HepG2 (cell line): ENCODE data around the gene SEC24B. TPM values are rescaled to one million over a fixed set of nuclear protein-coding genes. Genes with fewer than 3 reads are reported as not detected.

Source experiments
- ATAC-seq: fragments of 200-7000 bp; cut with Tn5 transposase; 3 replicates; pipeline ENCODE4 v1.9.1; 2020; ENCODE audit warnings: mild to moderate bottlenecking, moderate library complexity
- BruUV-seq: library from RNA; stranded (reverse); fragments of 400-500 nt; replicated peaks from 2 replicates; lab custom pipeline; 2021; lab: Mats Ljungman, UMichigan
- CTCF ChIA-PET: fragments of 300-600 bp; formaldehyde crosslinking; extraction: SDS; loops from one replicate; lab custom pipeline; 2021; ENCODE audit warnings: low total read pairs, inconsistent platforms, low intra/inter-chr PET ratio; lab: Yijun Ruan, JAX
- POLR2A ChIA-PET: fragments of 350-600 bp; sonication (Branson Sonifier 250); formaldehyde crosslinking; loops from one replicate; lab custom pipeline; 2020; ENCODE audit warnings: antibody characterized with exemption, inconsistent platforms; lab: Yijun Ruan, JAX
- DNase-seq: peaks from one replicate; pipeline ENCODE4 v3.0.0-alpha.2; 2015; ENCODE audit warnings: low spot score
- FAIRE-seq: peaks from 3 replicates; lab custom pipeline; 2011; peaks lifted over from hg19 to GRCh38; lab: Jason Lieb, UNC
- H2AFZ ChIP-seq: one replicate; pipeline ENCODE4 v1.6.1; 2011; ENCODE audit warnings: low read length, inconsistent platforms
- H3K27ac ChIP-seq: fragments of 300-600 bp; 3 replicates; pipeline ENCODE4 v1.8.0; 2011; ENCODE audit warnings: mixed run types, mild to moderate bottlenecking, mixed read lengths, low read length, inconsistent platforms; ENCODE audit not compliant: insufficient read depth; ENCODE audit errors: extremely low read length
- H3K27me3 ChIP-seq, 2 experiments: fragments of 200-600 bp in 1 of 2; 2 replicates in 1 of 2; 3 replicates in 1 of 2; pipeline versions ENCODE4 v1.6.0 to v1.8.0; 2011; ENCODE audit warnings: low read length in 2 of 2, mild to moderate bottlenecking in 2 of 2, moderate library complexity in 2 of 2, inconsistent platforms in 1 of 2; ENCODE audit not compliant: insufficient read depth in 2 of 2, control insufficient read depth in 1 of 2
- H3K36me3 ChIP-seq, 2 experiments: fragments of 200-600 bp in 1 of 2; replicated peaks in 1 of 2; 2 replicates in 1 of 2; 3 replicates in 1 of 2; pipeline versions ENCODE4 v1.5.1 to v1.8.0; 2011; ENCODE audit warnings: low read length in 2 of 2, inconsistent platforms in 1 of 2; ENCODE audit not compliant: insufficient read depth in 2 of 2, control insufficient read depth in 1 of 2
- H3K4me1 ChIP-seq: 2 replicates; pipeline ENCODE4 v1.5.1; 2012; ENCODE audit warnings: low read length, inconsistent platforms; ENCODE audit not compliant: insufficient read depth
- H3K4me2 ChIP-seq: 2 replicates; pipeline ENCODE4 v1.6.0; 2011; ENCODE audit warnings: low read depth, low read length, inconsistent platforms
- H3K4me3 ChIP-seq, 3 experiments: fragments of 200-600 bp in 1 of 3; sonication (generic), shearing (Covaris generic) in 1 of 3; replicated peaks in 1 of 3; 2 replicates each; pipeline ENCODE4 v1.5.1; 2011 to 2016; ENCODE audit warnings: low read length in 3 of 3, inconsistent platforms in 2 of 3, low read depth in 2 of 3, mild to moderate bottlenecking in 2 of 3, control low read depth in 1 of 3, mixed read lengths in 1 of 3; ENCODE audit not compliant: insufficient read depth in 1 of 3
- H3K79me2 ChIP-seq: one replicate; pipeline ENCODE4 v1.6.1; 2011; ENCODE audit warnings: low read length, inconsistent platforms; ENCODE audit not compliant: insufficient read depth
- H3K9ac ChIP-seq: 2 replicates; pipeline ENCODE4 v1.6.0; 2011; ENCODE audit warnings: mild to moderate bottlenecking, low read depth, low read length, inconsistent platforms; ENCODE audit not compliant: insufficient read depth
- H3K9me3 ChIP-seq: 2 replicates; pipeline ENCODE4 v1.5.1; 2012; ENCODE audit warnings: mild to moderate bottlenecking, low read length
- H4K20me1 ChIP-seq: 2 replicates; pipeline ENCODE4 v1.6.0; 2011; ENCODE audit warnings: inconsistent platforms, mild to moderate bottlenecking, low read length, moderate library complexity; ENCODE audit not compliant: insufficient read depth
- CENPBD1 ChIP-seq: sonication (generic); formaldehyde crosslinking; IDR thresholded peaks from 2 replicates; pipeline ENCODE4 v1.8.0; 2022; ENCODE audit warnings: missing genetic modification reagents, low read depth, mild to moderate bottlenecking, borderline replicate concordance
- FOXA1 ChIP-seq, 2 experiments: fragments of 450-650 bp in 1 of 2; sonication (generic) in 1 of 2; formaldehyde crosslinking in 1 of 2; IDR thresholded peaks; 2 replicates each; pipeline versions ENCODE4 v1.4.0 to v1.6.1; 2016 to 2020; ENCODE audit warnings: missing genetic modification reagents in 1 of 2
- MTA3 ChIP-seq: sonication (generic); formaldehyde crosslinking; IDR thresholded peaks from 2 replicates; pipeline ENCODE4 v1.4.0; 2020; ENCODE audit warnings: missing genetic modification reagents
- NONO ChIP-seq, 2 experiments: fragments of 450-650 bp in 1 of 2; sonication (generic) in 1 of 2; formaldehyde crosslinking in 1 of 2; IDR thresholded peaks in 1 of 2; conservative IDR thresholded peaks in 1 of 2; 2 replicates each; pipeline versions ENCODE4 v1.6.1 to v1.8.0; 2017 to 2022; ENCODE audit warnings: mild to moderate bottlenecking in 1 of 2, missing genetic modification reagents in 1 of 2, moderate library complexity in 1 of 2
- SKI ChIP-seq: fragments of 450-650 bp; IDR thresholded peaks from one replicate; pipeline ENCODE4 v1.6.1; 2018; ENCODE audit warnings: mild to moderate bottlenecking; ENCODE audit not compliant: partially characterized antibody
- WIZ ChIP-seq: sonication (generic); formaldehyde crosslinking; IDR thresholded peaks from 2 replicates; pipeline ENCODE4 v1.5.1; 2020; ENCODE audit warnings: mild to moderate bottlenecking, missing genetic modification reagents
- ZBTB20 ChIP-seq: sonication (generic); formaldehyde crosslinking; IDR thresholded peaks from 2 replicates; pipeline ENCODE4 v1.8.1; 2023; ENCODE audit warnings: missing genetic modification reagents, low read depth, mild to moderate bottlenecking, borderline replicate concordance
- ZNF430 ChIP-seq: sonication (generic); formaldehyde crosslinking; IDR thresholded peaks from 2 replicates; pipeline ENCODE4 v1.9.0; 2021; ENCODE audit warnings: mild to moderate bottlenecking, missing genetic modification reagents
- ZNF546 ChIP-seq: sonication (generic); formaldehyde crosslinking; conservative IDR thresholded peaks from 2 replicates; pipeline ENCODE4 v1.8.1; 2023; ENCODE audit warnings: mild to moderate bottlenecking, missing genetic modification reagents
- WGBS: methylation state at CpG from one replicate; pipeline ENCODE4 v1.1.6; 2017; ENCODE audit warnings: low lambda C conversion rate; 5-methylcytosine and 5-hydroxymethylcytosine counted together
- in situ Hi-C: cut with HindIII; loops from 2 replicates; pipeline ENCODE4 v1.10.0; 2017; ENCODE audit warnings: low pct_unique_long_range_greater_than_20kb; ENCODE audit not compliant: extremely low pct_ligation_motif_present
- intact Hi-C: fragments of 100-400 bp; cut with micrococcal nuclease; formaldehyde crosslinking; loops from one replicate; pipeline ENCODE4 v1.10.0; 2022; ENCODE audit not compliant: unreplicated experiment
- polyA plus RNA-seq, 8 experiments: library from polyadenylated mRNA; depleted of rRNA in 3 of 8; stranded (reverse) in 7 of 8; unstranded in 1 of 8; fragments of >200 nt; fragmentation: Illumina TruSeq in 4 of 8; extraction: Trizol in 4 of 8; gene quantifications; 2 replicates each; pipeline versions ENCODE4 v1.2.1 to v1.2.3, GENCODE V29; 2011 to 2016; ENCODE audit warnings: low read depth in 4 of 8, missing spikeins in 1 of 8, mixed read lengths in 1 of 8; ENCODE audit not compliant: insufficient read depth in 1 of 8
- total RNA-seq, 5 experiments: library from RNA; depleted of rRNA; stranded (reverse); fragments of >200 nt; fragmentation: Illumina TruSeq; extraction: Trizol; gene quantifications; 2 replicates each; pipeline ENCODE4 v1.2.3, GENCODE V29; 2016; ENCODE audit warnings: low read depth in 1 of 5
- TF ChIP-seq, protein P1 (sequence below): sonication (generic); formaldehyde crosslinking; IDR thresholded peaks from 2 replicates; pipeline ENCODE4 v1.4.0; 2020; ENCODE audit warnings: missing genetic modification reagents, mild to moderate bottlenecking, borderline replicate concordance

The SEC24B gene
- total and polyA plus RNA-seq, 2 of the 13 experiments (the other 11 are each of a cell fraction or from before 2014, with no cell fraction given): 14.6 to 39.0 TPM

- H3K9me3 ChIP-seq: no peaks in the 10 kb centered on the region
- no peak overlapping the region for H3K27ac ChIP-seq
- H3K4me1 ChIP-seq: no peaks in the 10 kb centered on the region
- H3K79me2 ChIP-seq: no peaks in the 10 kb centered on the region
- TF ChIP-seq ZNF430 (no peak), NONO (IDR thresholded peaks at IDR 0.05) (no peak), NONO (CRISPR knock-in tag; conservative IDR thresholded peaks at IDR 0.05) (no peak), ZBTB20 (CRISPR knock-in tag) (no peak)
- no peaks in the 10 kb centered on the region for H4K20me1 ChIP-seq
- H3K27me3 ChIP-seq: no peaks in the 10 kb centered on the region
- H3K4me2 ChIP-seq: no peak overlapping the region
- H3K9ac ChIP-seq: no peak overlapping the region
- DNase-seq: no peak
- FAIRE-seq: no peak
- intact Hi-C loops (no loop called here), in situ Hi-C loops (loop anchor here (10.0 to 25.0 kb wide), 2 partner anchors 723 to 1104 kb away; no protein-coding TSS in a partner anchor)
- no peaks in the 10 kb centered on the region for H3K36me3 ChIP-seq
- POLR2A ChIA-PET: no interaction called here
- BruUV-seq: no TSS peak
- 0% methylated on average over 3 of the region's 3 CpGs for WGBS
- CTCF ChIA-PET: no interaction called here
- peak; percentile 46; the same call in 2 of the 3 replicates for ATAC-seq
- no peak overlapping the region for H3K4me3 ChIP-seq
- no peak overlapping the region for H2AFZ ChIP-seq
Measured at GRCh38 chr4:109410776-109411175, 22.8 kb upstream of the SEC24B start.

GRCh38 chr4:109411964-109412363 is 21.7 kb upstream of the SEC24B start:
- 28% methylated on average over 2 of the region's 2 CpGs for WGBS
- no peaks in the 10 kb centered on the region for H3K79me2 ChIP-seq
- no peak overlapping the region for H3K9ac ChIP-seq
- no peak overlapping the region for H3K4me3 ChIP-seq
- no peak for ATAC-seq
- no peak overlapping the region for H3K27ac ChIP-seq
- no peak for TF ChIP-seq FOXA1 (IDR thresholded peaks at IDR 0.05)
- TF ChIP-seq FOXA1 (CRISPR knock-in tag; IDR thresholded peaks at IDR 0.05): no peak
- no peak for TF ChIP-seq WIZ (CRISPR knock-in tag)
- no peak for TF ChIP-seq ZNF546 (CRISPR knock-in tag)
- TF ChIP-seq SKI: no peak
- TF ChIP-seq, protein P1, sequence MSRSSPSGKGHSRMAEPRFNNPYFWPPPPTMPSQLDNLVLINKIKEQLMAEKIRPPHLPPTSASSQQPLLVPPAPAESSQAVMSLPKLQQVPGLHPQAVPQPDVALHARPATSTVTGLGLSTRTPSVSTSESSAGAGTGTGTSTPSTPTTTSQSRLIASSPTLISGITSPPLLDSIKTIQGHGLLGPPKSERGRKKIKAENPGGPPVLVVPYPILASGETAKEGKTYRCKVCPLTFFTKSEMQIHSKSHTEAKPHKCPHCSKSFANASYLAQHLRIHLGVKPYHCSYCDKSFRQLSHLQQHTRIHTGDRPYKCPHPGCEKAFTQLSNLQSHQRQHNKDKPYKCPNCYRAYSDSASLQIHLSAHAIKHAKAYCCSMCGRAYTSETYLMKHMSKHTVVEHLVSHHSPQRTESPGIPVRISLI (CRISPR knock-in tag): no peak
- TF ChIP-seq CENPBD1: no peak
- TF ChIP-seq MTA3: no peak
- TF ChIP-seq, all 625 proteins: peak for 0
- Histone ChIP-seq H3K27me3 (no peaks in the 10 kb centered on the region), H3K36me3 (no peaks in the 10 kb centered on the region), H4K20me1 (no peaks in the 10 kb centered on the region), H3K4me2 (no peak overlapping the region), H3K9me3 (no peaks in the 10 kb centered on the region), H3K4me1 (no peaks in the 10 kb centered on the region), H2AFZ (no peak overlapping the region)
- BruUV-seq: no TSS peak
- in situ Hi-C loops: loop anchor here (10.0 to 25.0 kb wide), 2 partner anchors 725 to 1103 kb away; no protein-coding TSS in a partner anchor
- FAIRE-seq: no peak
- ChIA-PET POLR2A (no interaction called here), CTCF (no interaction called here)
- no peak for DNase-seq
- intact Hi-C loops: no loop called here
